ENCODE results near the gene TRIM65. TPM values are rescaled to one million over a fixed set of nuclear protein-coding genes. Genes with fewer than 3 reads are reported as not detected.

The TRIM65 gene
- total and polyA plus RNA-seq, 2 of the 13 experiments (the other 11 are each of a cell fraction or from before 2014, with no cell fraction given) = 10.3 to 22.4 TPM

- TF ChIP-seq TCF7 (IDR thresholded peaks at IDR 0.05; ENCODE audit: low read depth) (no peak), ATF1 (CRISPR knock-in tag; IDR thresholded peaks at IDR 0.05) (no peak), ZNF646 (CRISPR knock-in tag; IDR thresholded peaks at IDR 0.05) (no peak), THRA (CRISPR knock-in tag; IDR thresholded peaks at IDR 0.05; ENCODE audit: borderline replicate concordance) (no peak), TBX2 (CRISPR knock-in tag; IDR thresholded peaks at IDR 0.05; ENCODE audit: borderline replicate concordance) (0 out of 2 replicates have a peak, but pooled peaks have one; percentile 22), ZNF7 (CRISPR knock-in tag; IDR thresholded peaks at IDR 0.05) (no peak), NONO (IDR thresholded peaks at IDR 0.05) (no peak), NONO (CRISPR knock-in tag; conservative IDR thresholded peaks at IDR 0.05) (no peak), ATF6 (CRISPR knock-in tag; conservative IDR thresholded peaks at IDR 0.05) (no peak), KDM3A (CRISPR knock-in tag; IDR thresholded peaks at IDR 0.05; ENCODE audit: low read depth) (no peak), RBM22 (optimal IDR thresholded peaks at IDR 0.05; ENCODE audit: low read length) (no peak), ZFX (CRISPR knock-in tag; IDR thresholded peaks at IDR 0.05; ENCODE audit: low read depth) (0 out of 2 replicates have a peak, but pooled peaks have one; percentile 30), ZFY (CRISPR knock-in tag; IDR thresholded peaks at IDR 0.05) (peak; percentile 36; the same call in 1 of the 2 replicates), IKZF4 (CRISPR knock-in tag; IDR thresholded peaks at IDR 0.05; ENCODE audit: borderline replicate concordance, low read depth, not compliant biosample characterization) (no peak), ZBTB14 (CRISPR knock-in tag; IDR thresholded peaks at IDR 0.05) (no peak), ZNF337 (CRISPR knock-in tag; IDR thresholded peaks at IDR 0.05; ENCODE audit: borderline replicate concordance, low read depth) (no peak), ZNF275 (CRISPR knock-in tag; IDR thresholded peaks at IDR 0.05; ENCODE audit: borderline replicate concordance) (no peak)
Measured at GRCh38 chr17:75927286-75927922, 30.7 kb upstream of the TRIM65 start (continued).

Measured in HepG2 (cell line).